HuH-7.5 (cell line): Measurements from ENCODE around the gene NRG3.
"Not testable (repeated sequence)": the region's sequence is repeated elsewhere in the genome, so short reads cannot be mapped to it uniquely, and the experiment has no call there.

ENCODE experiments used
- DNase-seq: peaks from one replicate; pipeline ENCODE4 v3.0.0; 2011; ENCODE audit warnings: low spot score

NRG3 gene

GRCh38 chr10:81961451-81962184 lies 86.6 kb downstream of the NRG3 start:
- no peak for DNase-seq

- DNase-seq: no peak
These were observed 88.6 kb downstream of the NRG3 start for GRCh38 chr10:81963606-81964005.

- DNase-seq: no peak
These were observed 92.7 kb downstream of the NRG3 start for GRCh38 chr10:81967716-81968115.

- no peak for DNase-seq
These were observed 94.1 kb downstream of the NRG3 start for GRCh38 chr10:81969136-81969535.

- DNase-seq: no peak
These were observed 103.2 kb downstream of the NRG3 start for GRCh38 chr10:81978238-81978637.

DNA sequence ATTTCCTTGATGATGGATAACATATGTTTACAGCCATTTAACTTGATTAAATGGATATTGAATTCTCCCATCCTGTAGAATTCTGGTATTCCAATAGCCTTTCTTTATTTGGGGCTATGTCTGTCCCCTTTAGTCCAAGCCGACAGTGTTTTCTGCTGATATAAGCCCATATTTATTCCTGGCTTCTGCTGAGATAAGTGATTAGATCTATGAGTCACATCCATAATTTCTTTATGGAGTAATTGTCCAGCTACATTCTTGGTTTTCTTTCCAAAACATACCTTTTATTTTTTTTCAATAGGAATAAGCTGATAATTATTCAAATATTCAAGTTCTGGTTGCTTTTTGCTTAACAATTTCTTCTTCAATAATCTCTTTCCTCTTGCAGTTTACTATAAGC lies 106.7 kb downstream of the NRG3 start:
- no peak for DNase-seq

DNA sequence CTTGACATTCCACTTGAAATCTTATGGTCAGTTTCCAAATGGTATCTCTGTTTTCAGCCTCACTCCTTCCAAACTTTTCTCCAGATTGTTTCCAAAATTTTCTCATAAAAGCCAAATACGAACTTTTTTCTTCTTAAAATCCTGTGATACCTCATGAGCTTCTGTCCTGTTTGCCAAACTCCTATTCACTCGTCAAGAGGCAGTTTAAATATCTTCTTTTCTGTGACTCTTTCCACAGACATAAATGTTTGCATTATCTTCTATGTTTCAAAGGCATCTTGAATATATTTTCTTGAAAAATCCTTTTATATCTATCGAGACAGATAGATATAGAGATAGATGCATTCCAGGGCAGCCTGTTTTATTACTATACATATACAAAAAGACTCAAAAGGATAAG lies 109.4 kb downstream of the NRG3 start:
- DNase-seq: no peak

DNA sequence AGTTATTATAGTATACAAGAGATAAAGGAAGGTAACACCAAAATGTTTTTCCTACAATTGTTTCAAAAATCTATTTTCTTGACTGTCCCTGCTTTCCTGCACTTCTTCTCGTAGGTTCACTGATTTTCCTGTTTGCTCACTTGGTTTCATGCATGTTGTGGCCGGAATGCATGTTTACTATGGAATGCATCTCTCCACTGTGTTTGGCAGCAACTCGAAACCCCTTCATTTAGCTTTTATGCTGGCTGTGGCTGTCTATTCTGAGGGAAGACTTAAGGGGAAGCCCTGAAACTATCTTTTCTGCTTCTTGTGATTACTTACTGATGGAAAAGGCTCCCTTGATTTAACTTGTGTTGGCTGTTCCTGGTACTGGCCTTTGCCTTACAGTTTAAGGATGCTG lies 120.3 kb downstream of the NRG3 start:
- no peak for DNase-seq

GRCh38 chr10:81996927-81997326 lies 121.9 kb downstream of the NRG3 start:
- no peak for DNase-seq

DNA sequence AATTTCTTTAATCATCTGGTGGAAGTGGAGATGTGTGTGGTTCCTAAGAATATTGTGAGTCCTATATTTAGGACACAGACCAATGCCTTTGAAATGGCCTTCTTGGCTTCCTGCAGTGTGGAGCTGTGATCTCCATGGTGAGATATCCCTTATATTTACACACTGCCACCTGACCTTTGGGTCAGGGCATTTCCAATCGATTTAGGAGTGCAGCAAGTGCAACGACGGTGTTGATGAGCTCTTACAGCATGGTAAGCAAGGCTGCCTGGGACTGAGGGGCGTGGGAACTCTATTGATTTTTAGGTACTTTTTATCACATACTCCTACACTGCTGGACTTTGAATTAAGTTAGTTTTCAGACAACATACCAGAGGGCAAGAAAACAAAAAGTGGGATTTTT lies 146.0 kb downstream of the NRG3 start:
- DNase-seq: no peak

DNA sequence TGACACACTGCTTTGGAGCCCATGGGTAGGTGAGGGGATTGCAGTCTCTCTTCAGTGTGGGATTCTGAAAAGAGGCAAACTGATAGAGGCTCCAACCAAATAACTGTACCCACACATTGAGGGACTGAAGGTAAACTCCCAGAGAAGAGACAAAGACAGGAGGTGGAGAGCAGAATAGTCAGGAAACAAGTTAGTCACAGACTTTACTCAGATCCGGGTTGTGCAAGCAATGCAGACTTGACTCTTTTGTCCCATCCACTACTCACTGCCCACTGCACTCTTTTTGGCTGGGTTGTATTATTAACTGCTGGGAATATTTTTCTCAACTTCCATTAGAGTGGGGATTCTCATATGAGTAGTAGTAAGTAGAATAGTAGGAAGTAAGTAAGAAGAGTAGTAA lies 152.7 kb downstream of the NRG3 start:
- DNase-seq: no peak

DNA sequence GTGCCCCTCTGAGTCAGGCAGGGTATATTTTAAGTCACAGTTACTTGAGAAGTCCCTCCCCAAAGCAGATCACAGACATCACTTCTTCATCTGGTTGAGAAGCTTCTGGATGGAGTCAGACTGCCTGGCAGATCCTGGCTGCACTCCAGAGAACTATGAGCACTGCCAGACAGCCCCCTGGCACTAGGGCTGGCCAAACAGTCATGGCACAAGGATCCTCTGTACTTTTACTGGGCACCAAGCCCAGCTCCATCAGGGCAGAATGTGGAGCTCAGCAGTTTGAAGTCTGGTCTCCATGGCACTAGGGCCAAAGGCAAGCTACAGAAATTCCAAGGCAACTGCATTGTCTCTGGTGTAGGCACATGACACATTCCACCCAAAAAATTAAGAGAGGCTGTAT lies 162.1 kb downstream of the NRG3 start:
- DNase-seq: no peak

DNA sequence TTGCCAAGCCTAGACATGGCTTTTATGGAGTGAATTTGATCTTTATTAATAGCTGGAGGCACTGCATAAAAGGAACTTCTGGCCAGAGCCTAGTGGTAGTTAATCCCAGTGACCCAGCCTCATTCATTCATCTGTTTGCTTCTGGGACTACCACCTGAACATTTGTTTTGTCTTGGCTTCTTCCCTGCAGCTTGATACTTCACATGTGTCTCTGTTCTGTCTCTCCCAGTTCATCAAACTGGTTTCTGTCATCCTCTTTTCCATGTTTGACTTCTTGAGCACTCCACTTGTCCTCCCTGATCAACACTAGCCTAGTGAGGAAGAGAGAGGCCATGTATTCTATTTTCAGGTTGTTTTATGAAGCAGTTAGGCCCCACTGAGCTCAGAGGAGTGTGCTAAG lies 163.6 kb downstream of the NRG3 start:
- no peak for DNase-seq

DNA sequence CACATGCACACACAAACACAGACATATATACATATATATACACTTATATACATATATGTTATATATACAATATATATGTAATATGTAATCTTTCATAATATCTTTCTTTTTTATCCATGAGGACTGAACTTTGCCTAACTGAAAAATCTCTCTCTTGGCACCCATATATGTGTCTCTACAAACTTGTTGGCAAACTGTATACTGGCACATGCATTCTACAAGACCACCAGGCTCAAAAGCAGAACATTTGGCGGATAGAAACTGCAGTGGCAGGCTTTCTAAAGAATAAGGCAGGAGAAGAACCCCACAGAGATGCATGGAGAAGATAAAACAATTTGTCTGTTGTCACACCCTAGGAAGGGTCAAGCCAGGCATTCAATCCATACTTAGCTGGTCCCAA lies 165.3 kb downstream of the NRG3 start:
- no peak for DNase-seq

DNA sequence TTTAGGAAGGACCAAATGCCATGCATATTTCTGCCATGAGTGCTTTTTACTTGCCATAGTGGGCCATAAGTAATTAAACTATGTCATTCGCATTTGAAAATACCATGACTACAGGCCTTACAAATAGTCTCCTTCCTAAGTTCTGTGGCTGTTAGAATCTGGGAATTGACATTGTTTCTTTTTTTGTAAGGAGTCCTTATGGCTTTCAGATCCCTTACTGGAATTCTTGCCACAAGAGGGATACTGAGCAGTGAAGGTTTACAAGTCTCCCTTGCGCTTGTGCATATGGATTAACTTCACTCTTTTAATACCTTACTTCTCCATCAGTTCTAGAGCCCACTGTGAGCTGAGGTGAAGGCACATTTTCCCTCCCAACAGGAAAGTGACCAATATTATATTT lies 166.0 kb downstream of the NRG3 start:
- DNase-seq: no peak

DNA sequence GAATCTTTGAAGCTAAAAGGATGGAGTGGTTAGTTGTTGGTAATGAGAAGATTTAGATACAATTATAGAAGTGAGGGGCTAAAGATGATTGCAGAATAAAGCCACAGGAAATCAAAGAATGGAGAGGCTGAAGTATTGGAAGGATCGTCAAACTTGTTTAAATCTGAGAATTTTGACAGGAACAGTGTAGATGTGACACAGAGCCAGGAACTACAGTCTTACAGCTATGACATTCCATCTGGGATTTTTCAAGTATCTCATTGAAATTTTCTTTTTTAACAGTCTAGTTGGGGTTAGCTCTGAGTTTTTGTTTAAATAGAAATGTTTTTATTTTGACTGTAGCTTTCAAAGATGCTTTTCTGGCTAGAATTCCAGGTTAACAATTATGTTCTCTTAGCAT lies 181.4 kb downstream of the NRG3 start:
- DNase-seq: no peak

- not testable (repeated sequence) for DNase-seq
These were observed 192.2 kb downstream of the NRG3 start for GRCh38 chr10:82067192-82067591.

- no peak for DNase-seq
These were observed 193.5 kb downstream of the NRG3 start for GRCh38 chr10:82068501-82068900.

GRCh38 chr10:82071231-82071630 lies 196.2 kb downstream of the NRG3 start:
- DNase-seq: no peak

DNA sequence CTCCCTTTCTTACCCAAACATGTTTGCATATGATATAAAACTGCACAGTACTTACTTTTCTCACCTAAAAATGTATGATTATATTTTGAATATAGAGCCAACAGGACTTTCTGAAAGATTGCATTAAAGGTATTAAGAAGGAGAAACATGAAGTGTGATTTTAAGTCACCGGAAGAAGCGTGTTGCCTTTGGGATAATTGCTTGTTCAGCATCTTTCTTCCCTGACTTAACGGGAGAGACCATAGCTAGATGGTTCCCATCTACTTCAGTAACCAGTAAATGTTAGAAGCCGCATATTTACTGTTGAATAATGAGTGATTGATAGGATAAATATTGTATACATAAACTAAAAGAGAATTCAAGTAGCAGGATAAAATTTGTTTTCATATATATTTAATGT lies 197.1 kb downstream of the NRG3 start:
- no peak for DNase-seq

GRCh38 chr10:82075605-82076004 lies 200.6 kb downstream of the NRG3 start:
- DNase-seq: no peak

DNA sequence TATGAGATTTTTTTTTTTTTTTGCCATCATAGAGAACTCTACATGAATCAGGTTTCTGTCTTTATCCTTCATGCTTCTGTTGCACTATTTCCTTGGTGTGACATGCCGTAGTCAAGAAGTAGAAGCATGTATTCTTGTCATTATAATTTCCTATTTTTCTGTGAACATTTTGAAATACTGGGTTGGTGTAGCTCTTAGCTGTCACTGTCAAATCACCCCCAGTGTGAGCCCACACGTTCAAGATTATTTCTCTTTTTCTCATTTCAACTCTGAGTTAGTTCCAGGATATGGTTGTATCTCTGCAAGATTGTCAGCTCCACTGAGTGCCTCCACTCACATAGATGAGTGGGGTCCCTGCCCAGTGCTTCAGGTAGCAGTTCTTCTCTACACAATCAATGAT lies 209.5 kb downstream of the NRG3 start:
- DNase-seq: no peak

- no peak for DNase-seq
These were observed 209.9 kb downstream of the NRG3 start for GRCh38 chr10:82084904-82085303.

DNA sequence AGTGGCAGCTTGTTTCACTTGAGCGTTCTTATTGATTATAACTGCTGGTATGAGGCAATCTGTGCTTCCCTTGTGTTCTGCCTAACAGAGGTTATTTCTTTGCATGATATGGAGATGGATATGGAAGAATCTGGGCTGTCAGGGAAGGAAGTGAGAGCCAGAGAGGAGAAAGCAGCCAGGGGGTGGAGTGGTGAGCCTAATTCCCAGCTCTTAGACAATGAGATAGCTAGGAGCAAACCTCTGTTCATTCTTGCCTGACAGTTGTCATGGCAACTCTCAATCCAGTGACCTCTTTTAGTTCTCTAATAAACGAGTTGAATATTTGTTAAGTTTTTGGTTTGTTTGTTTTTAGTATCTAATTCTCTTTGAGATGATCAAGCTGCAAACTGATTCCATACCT lies 214.3 kb downstream of the NRG3 start:
- DNase-seq: no peak

DNA sequence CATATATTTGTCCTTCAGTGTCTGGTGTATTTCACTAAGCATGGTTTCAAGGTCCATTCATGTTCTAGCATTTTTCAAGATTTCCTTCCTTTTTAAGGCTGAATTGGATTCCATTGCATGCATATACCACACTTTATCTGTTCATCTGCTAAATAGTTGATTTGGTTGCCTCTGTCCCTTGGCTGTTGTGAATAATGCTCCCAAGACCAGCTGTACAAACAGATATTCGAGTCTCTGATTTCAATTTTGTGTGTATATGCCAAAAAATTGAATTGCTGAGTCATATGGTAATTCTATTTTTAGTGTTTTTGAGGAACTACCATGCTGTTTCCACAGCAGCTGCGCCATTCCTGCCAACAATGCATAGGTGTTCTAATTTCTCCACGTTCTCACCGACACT lies 216.4 kb downstream of the NRG3 start:
- DNase-seq: no peak
